Measurements from ENCODE around the gene MDM4.
A peak's percentile ranks its signal among the peaks of the same experiment; 100 is the strongest.
"Not testable (repeated sequence)": the region's sequence is repeated elsewhere in the genome, so short reads cannot be mapped to it uniquely, and the experiment has no call there.

MDM4 gene

GRCh38 chr1:204563780-204564179, 47.6 kb downstream of the MDM4 start:
- no peak for DNase-seq

- DNase-seq, result peak; percentile 24
Observed at GRCh38 chr1:204564835-204565234, 48.6 kb downstream of the MDM4 start.

- peak; percentile 68 for DNase-seq
Observed at GRCh38 chr1:204565617-204566582, 49.7 kb downstream of the MDM4 start.

GRCh38 chr1:204566583-204566955, 50.4 kb downstream of the MDM4 start:
- no peak for DNase-seq

DNA sequence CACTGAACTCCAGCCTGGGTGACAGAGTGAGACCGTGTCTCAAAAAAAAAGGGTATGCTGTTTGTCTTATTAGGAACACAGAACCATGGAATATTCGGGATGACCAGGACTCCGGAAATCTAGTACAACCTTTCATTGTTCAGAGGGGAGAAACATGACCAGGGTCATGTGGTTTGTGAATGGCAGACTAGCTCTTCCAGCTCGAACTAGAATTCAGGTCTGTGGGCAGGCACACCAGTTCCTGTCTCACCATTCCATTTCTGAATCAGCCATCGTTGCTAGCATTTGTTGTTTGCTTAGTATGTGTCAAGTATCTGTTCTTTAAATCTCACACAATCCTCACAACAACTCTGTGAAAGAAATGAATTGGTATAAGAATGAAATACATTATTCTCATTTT, 50.9 kb downstream of the MDM4 start:
- DNase-seq, result no peak

DNA sequence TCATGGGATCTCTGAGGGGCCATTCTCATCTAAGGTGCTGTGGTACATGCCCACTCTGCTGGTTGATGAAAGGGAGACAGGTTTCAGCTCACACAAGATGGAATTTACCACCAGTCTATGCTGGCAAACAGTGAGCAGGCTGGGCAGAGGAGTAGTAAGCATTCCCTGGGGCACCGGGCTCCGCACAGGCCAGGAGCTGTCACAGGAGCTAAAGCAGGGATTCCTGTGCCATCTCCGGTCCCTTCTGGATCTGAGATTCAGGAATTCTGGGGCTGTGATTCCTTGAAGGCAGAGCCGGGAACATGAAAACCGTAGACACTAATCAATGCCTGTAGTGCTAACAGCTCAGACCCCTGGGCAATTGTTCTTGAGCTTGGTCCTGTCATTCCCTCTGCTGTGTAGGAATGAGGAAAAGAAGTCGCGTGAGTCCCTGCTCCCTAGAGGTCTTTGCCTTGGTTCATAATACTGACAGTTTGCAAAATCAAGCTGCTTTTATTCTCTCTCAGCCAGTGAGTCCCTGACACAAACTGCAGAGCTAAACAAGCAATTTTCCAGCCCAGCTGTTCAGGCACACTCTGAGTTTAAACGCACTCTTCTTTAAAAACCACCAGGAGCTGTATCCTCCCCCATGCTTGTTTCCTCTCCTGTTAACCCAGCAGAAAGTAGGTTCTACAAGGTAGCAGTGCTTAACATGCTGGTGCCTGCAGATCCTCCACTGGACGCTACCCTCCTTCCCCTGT, 52.5 kb downstream of the MDM4 start:
- no peak for DNase-seq

DNA sequence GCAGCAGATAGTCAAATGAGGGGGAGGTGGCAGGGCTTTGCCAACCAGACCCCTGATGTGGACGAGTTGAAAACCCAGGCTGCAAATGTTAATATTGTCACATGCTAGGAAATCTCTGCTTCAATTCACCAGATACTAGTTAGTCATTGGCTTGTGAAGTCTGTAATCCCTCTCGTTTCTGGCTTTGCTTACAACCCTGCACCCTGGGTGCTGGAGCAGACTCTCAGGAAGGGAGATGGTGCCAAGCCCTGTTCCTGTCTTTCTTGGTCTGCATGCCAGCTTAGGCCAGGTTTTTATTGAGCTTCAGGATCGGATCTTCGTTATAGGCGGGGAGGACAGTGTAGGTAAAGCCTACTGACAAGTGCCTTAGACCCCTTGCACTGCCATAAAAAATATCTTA, 53.3 kb downstream of the MDM4 start:
- DNase-seq, result no peak

- not testable (repeated sequence) for DNase-seq
Observed at GRCh38 chr1:204570021-204570420, 53.8 kb downstream of the MDM4 start.

GRCh38 chr1:204571128-204571527, 54.9 kb downstream of the MDM4 start:
- no peak for DNase-seq

DNA sequence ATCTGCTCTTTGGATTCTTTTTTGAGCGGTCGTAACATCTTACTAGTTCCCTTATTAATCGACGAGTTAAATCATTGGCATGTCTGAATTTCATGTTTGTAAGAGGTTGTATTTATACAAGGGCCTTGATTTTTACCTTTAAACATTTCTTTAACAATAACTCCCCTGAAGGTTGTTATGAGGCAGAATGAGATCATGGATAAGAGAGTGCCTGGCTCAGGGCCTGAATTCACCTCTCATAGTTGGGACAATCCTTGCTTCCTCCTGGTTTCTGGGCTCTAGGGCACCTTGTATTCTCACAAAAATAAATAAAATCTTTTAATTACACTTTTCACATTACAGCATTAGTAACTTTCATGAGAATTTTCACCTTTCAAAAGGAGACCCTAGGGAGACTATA, 55.4 kb downstream of the MDM4 start:
- DNase-seq, result no peak

GRCh38 chr1:204572923-204573922, 57.0 kb downstream of the MDM4 start:
- DNase-seq, result no peak

DNA sequence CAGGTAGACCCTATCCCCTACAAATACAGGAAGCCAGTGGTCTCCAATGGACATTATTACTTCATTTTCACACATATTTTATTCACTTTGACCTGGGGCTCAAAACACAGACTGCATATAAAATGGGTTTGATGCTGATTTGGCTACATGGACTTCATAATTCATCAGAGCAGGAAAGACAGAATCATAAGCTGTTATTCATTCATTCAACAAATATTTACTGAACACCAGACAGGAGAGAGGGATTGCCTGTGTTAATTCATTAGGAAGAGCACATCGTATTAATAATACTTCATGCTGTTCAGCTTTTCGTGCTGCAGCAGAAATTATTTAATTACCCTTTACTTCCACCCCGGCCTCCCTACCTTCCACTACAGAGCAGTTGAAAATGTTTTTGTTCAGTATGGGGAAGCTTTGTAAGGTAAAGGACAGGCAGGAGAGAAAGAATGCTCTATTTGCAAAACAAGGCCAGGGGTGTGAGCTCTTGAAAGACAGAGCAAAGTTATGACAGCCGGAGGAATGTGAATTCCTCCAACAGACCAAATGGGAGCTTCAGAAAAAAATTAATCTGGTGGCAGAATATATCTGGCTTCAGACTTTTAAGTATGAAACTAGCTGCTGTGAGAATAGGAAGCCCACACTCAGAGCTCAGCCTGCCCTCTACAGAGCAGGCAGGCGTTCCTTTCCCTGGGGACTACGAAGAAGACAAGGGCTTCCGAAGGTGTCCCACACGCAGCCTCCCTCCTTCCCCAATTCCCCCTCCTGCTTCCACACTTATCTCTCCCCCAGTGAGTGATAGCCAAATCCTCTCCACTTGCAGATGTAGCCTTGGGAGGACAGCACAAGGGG, 58.0 kb downstream of the MDM4 start:
- DNase-seq, result no peak

GRCh38 chr1:204574865-204575163, 58.6 kb downstream of the MDM4 start:
- DNase-seq, result no peak

DNA sequence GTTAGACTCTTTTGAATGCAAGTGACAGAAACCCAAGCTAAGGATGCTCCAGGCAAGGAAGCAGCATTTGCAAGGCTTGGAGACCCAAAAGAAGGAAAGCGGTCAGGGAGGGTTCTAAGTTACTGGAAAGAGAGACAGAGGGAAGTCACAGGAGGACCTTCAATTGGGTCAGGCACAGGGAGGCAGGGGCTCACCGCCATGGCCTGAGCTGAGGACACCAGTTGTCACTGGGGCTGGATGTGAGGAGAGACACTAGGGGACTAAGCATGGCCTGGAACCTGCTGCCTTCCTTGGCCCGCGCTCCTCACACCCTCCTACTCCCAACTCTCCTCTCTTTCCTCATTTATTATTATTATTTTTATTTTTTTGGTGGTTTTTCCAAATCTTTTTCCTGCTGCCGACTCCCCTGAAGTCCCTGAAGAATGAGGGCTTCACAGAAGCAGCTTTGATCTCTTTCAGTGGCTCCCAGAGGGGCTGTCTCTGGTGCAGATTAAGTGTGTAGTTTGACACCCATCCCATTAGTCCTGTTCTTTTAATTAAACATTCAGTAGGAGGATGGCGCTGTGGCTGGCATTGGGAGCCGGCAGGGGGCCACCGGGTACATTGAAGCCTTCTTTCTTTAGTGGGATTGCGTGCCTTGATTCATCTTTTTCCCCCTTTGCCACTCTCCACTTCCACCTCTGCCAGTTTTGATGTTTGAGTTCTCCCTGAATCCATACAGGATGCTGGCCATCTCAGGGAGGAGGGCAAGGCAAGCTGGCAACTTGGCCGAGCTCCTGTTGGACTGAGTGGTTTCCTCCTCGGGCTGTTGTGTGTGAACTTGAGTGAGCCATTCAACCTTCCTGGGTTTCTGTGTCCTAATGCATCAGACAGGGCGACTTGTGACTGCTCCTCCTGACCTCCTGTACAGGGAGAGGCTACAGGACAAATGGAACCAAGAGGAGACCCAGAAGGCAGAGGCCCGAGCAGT, 59.3 kb downstream of the MDM4 start:
- no peak for DNase-seq

GRCh38 chr1:204576422-204576821, 60.2 kb downstream of the MDM4 start:
- DNase-seq, result no peak

DNA sequence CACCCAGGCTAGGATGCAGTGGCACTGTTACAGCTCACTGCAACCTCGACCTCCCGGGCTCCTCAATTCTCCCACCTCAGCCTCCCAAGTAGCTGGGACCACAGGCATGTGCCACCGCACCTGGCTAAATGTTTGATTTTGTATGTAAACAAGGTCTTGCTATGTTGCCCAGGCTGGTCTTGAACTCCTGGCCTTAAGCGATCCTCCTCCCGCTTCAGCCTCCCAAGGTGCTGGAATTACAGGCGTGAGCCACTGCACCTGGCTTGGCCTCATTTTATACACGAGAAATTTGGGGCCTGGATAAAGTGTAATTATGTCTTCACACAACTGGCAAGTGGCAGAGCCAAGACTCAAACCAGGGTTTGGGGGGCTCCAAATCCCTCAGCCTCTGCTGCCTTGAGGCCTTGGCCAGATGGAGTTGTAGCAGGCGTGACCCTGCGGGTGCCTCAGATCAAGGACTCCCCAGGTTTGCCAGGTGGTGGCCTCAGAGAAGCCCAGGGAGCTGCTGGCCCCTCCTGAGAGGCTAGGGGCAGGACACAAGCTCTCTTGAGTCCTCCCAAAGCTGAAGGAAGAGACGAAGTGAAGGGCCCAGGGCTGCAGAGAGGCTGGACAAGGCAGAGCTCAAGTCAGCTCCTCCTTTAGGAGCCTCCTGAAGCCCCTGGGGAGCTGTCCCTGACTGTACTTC, 61.7 kb downstream of the MDM4 start:
- DNase-seq, result no peak

DNA sequence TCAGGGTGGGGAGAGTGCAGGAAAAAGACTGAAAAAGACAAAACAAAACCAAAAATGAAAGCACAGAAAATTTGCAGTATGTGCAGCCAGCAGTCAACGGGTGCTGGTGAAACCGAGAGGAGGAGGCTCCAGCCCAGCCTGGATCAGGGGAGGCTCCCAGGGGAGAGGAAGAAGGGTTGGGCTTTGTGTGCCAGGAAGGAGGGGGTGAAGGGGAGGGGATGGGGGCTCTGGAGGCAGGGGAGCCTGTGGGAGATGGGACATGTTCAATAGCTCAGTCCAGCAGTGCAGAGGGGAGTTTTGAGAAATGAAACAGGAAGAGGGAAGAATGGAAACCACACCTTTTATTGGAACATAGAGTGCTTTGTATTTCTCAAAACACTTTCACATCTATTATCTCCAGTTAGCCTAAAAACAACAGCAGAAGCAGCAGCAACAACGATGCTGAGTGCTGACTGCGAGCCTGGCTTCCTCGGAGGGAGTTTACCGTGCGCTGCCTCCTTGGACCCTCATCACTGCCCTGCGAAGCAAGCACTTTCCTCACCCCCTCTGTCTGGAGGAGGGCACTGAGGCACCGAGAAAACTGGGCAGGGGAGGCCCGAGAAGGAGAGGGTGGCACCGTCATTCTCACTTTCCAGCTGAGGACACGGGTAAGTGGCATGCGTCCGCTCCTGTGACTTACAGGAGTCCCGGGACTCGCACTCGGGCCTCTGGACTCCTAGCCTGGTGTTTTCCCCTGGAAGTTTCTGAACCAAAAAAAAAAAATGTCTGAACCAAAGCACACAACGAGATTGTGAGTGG, 62.9 kb downstream of the MDM4 start:
- DNase-seq, result peak; percentile 63

GRCh38 chr1:204579681-204580080, 63.5 kb downstream of the MDM4 start:
- DNase-seq, result no peak

- no peak for DNase-seq
Observed at GRCh38 chr1:204580862-204581261, 64.7 kb downstream of the MDM4 start.
